Right renal cortex interstitium (tissue), 3 donors: ENCODE measurements around the gene MYRIP. TPM values are rescaled to one million over a fixed set of nuclear protein-coding genes. Genes with fewer than 3 reads are reported as not detected.
"Not testable (repeated sequence)": the region's sequence is repeated elsewhere in the genome, so short reads cannot be mapped to it uniquely, and the experiment has no call there.

ENCODE experiments used
- DNase-seq, 3 donors: peaks; one replicate each; pipeline ENCODE4 v3.0.0-alpha.2; 2013; ENCODE audit warnings: low read depth in 3 of 3, low spot score in 2 of 3
- polyA plus RNA-seq, 3 donors: library from polyadenylated mRNA; unstranded; fragments of 120-200 nt; gene quantifications; one replicate each; pipeline ENCODE4 v1.2.1, GENCODE V29; 2013; ENCODE audit not compliant: insufficient read length in 3 of 3

The MYRIP gene
- polyA plus RNA-seq, 3 donors: 1.7 to 2.5 (median 2.1) TPM

GRCh38 chr3:40116478-40117177, 307.2 kb downstream of the MYRIP start:
- DNase-seq: no peak

- DNase-seq: no peak
Measured at GRCh38 chr3:40118091-40118490, 308.7 kb downstream of the MYRIP start.

GRCh38 chr3:40120067-40120692, 310.8 kb downstream of the MYRIP start:
- no peak for DNase-seq

GRCh38 chr3:40120806-40121205, 311.4 kb downstream of the MYRIP start:
- peak; percentile 31 to 59 (median 38) for DNase-seq

- no peak for DNase-seq
Measured at GRCh38 chr3:40124918-40125317, 315.5 kb downstream of the MYRIP start.

- DNase-seq: no peak
Measured at GRCh38 chr3:40128166-40128565, 318.8 kb downstream of the MYRIP start.

- no peak for DNase-seq
Measured at GRCh38 chr3:40129510-40129909, 320.1 kb downstream of the MYRIP start.

GRCh38 chr3:40129981-40130380, 320.6 kb downstream of the MYRIP start:
- DNase-seq: no peak

- DNase-seq: no peak
Measured at GRCh38 chr3:40130721-40131120, 321.3 kb downstream of the MYRIP start.

GRCh38 chr3:40133886-40134575, 324.6 kb downstream of the MYRIP start:
- not testable (repeated sequence) for DNase-seq

- DNase-seq: no peak
Measured at GRCh38 chr3:40137591-40138295, 328.3 kb downstream of the MYRIP start.

- no peak for DNase-seq
Measured at GRCh38 chr3:40143283-40144090, 334.1 kb downstream of the MYRIP start.

GRCh38 chr3:40148827-40149226, 339.4 kb downstream of the MYRIP start:
- DNase-seq: no peak

- no peak for DNase-seq
Measured at GRCh38 chr3:40152482-40153133, 343.2 kb downstream of the MYRIP start.

GRCh38 chr3:40160933-40161332, 351.5 kb downstream of the MYRIP start:
- no peak for DNase-seq

GRCh38 chr3:40162616-40163015, 353.2 kb downstream of the MYRIP start:
- DNase-seq: no peak

- DNase-seq: no peak
Measured at GRCh38 chr3:40166997-40167396, 357.6 kb downstream of the MYRIP start.

GRCh38 chr3:40167958-40168357, 358.5 kb downstream of the MYRIP start:
- no peak for DNase-seq

- no peak for DNase-seq
Measured at GRCh38 chr3:40169983-40170382, 360.6 kb downstream of the MYRIP start.

- no peak for DNase-seq
Measured at GRCh38 chr3:40170395-40170794, 361.0 kb downstream of the MYRIP start.
